CD8-positive, alpha-beta memory T cell (primary cell): ENCODE measurements around the gene MAGI2. TPM values are rescaled to one million over a fixed set of nuclear protein-coding genes. Genes with fewer than 3 reads are reported as not detected.

Experiments
- CTCF ChIA-PET: fragments of 350-600 bp; sonication (Branson Sonifier 250); formaldehyde crosslinking; loops from one replicate; lab custom pipeline; 2021; ENCODE audit warnings: antibody characterized with exemption; lab: Charles Lee
- POLR2A ChIA-PET: fragments of 350-600 bp; sonication (Branson Sonifier 250); formaldehyde crosslinking; loops from one replicate; lab custom pipeline; 2021; ENCODE audit warnings: antibody characterized with exemption; lab: Charles Lee
- DNase-seq, 5 donors: peaks; one replicate each; pipeline versions ENCODE4 v3.0.0 to v3.0.0-alpha.2; 2020 to 2022; ENCODE audit warnings: mixed read lengths in 1 of 5
- H3K27ac ChIP-seq: one replicate; pipeline ENCODE4 v1.7.0; 2013; ENCODE audit warnings: low read depth, mild to moderate bottlenecking, low read length, moderate library complexity
- H3K27me3 ChIP-seq: 2 replicates; pipeline ENCODE4 v1.7.0; 2013; ENCODE audit warnings: low read length, mild to moderate bottlenecking; ENCODE audit not compliant: insufficient read depth, poor library complexity, severe bottlenecking
- H3K36me3 ChIP-seq: 2 replicates; pipeline ENCODE4 v1.7.0; 2013; ENCODE audit warnings: mild to moderate bottlenecking, low read length, moderate library complexity; ENCODE audit not compliant: insufficient read depth
- H3K4me1 ChIP-seq: 2 replicates; pipeline ENCODE4 v1.7.0; 2013; ENCODE audit warnings: mild to moderate bottlenecking, low read length, moderate library complexity; ENCODE audit not compliant: insufficient read depth
- H3K4me3 ChIP-seq: 2 replicates; pipeline ENCODE4 v1.7.0; 2013; ENCODE audit warnings: mild to moderate bottlenecking, low read length
- H3K9me3 ChIP-seq: 2 replicates; pipeline ENCODE4 v1.7.0; 2013; ENCODE audit warnings: mild to moderate bottlenecking, low read length
- H3K27ac Mint-ChIP-seq, 8 donors: one replicate each; pipeline ENCODE4 v1.8.0; 2020 to 2021; ENCODE audit warnings: mixed read lengths in 8 of 8, mild to moderate bottlenecking in 6 of 8, inconsistent platforms in 3 of 8, moderate library complexity in 3 of 8
- H3K27me3 Mint-ChIP-seq, 2 donors: one replicate each; pipeline ENCODE4 v1.8.0; 2020 to 2021; ENCODE audit warnings: mixed read lengths in 2 of 2, mild to moderate bottlenecking in 1 of 2, moderate library complexity in 1 of 2
- H3K36me3 Mint-ChIP-seq, 3 donors: one replicate each; pipeline ENCODE4 v1.8.0; 2020 to 2021; ENCODE audit warnings: mixed read lengths in 3 of 3, inconsistent platforms in 1 of 3, mild to moderate bottlenecking in 1 of 3
- H3K4me1 Mint-ChIP-seq, 3 donors: one replicate each; pipeline ENCODE4 v1.8.0; 2020 to 2021; ENCODE audit warnings: mixed read lengths in 3 of 3, inconsistent platforms in 1 of 3, mild to moderate bottlenecking in 1 of 3
- H3K4me3 Mint-ChIP-seq, 7 donors: one replicate each; pipeline ENCODE4 v1.8.0; 2020 to 2021; ENCODE audit warnings: mixed read lengths in 7 of 7, mild to moderate bottlenecking in 6 of 7, moderate library complexity in 4 of 7, inconsistent platforms in 2 of 7
- H3K9me3 Mint-ChIP-seq, 5 donors: one replicate each; pipeline ENCODE4 v1.8.0; 2020 to 2022; ENCODE audit warnings: mixed read lengths in 5 of 5, mild to moderate bottlenecking in 3 of 5, moderate library complexity in 2 of 5, inconsistent platforms in 1 of 5
- polyA plus RNA-seq: library from polyadenylated mRNA; unstranded; fragments of 300-500 nt; fragmentation: Illumina TruSeq; gene quantifications from one replicate; pipeline ENCODE4 v1.2.3, GENCODE V29; 2021
- total RNA-seq, 2 experiments: library from RNA; stranded (reverse); gene quantifications; one replicate each; pipeline ENCODE4 v1.2.3, GENCODE V29; 2021

MAGI2 gene
- total and polyA plus RNA-seq, 3 experiments from 2014 or later, result 0.26 to 0.33 TPM; not detected in 1

GRCh38 chr7:79353720-79354468, 99.6 kb downstream of the MAGI2 start:
- CTCF ChIA-PET, result no interaction called here
- Histone ChIP-seq H3K27me3 (no peaks in the 10 kb centered on the region), H3K9me3 (no peaks in the 10 kb centered on the region), H3K4me1 (no peaks in the 10 kb centered on the region), H3K4me3 (no peak overlapping the region), H3K36me3 (no peaks in the 10 kb centered on the region), H3K27ac (no peak overlapping the region)
- Mint-ChIP-seq H3K36me3 (no peaks in the 10 kb centered on the region), H3K27me3 (no peaks in the 10 kb centered on the region), H3K4me3 (no peak overlapping the region), H3K4me1 (no peaks in the 10 kb centered on the region), H3K27ac (no peak overlapping the region), H3K9me3 (peaks cover 0 to 31% (median 3%) of the 10 kb centered on the region in 5 donors)
- POLR2A ChIA-PET, result no interaction called here
- no peak for DNase-seq

DNA sequence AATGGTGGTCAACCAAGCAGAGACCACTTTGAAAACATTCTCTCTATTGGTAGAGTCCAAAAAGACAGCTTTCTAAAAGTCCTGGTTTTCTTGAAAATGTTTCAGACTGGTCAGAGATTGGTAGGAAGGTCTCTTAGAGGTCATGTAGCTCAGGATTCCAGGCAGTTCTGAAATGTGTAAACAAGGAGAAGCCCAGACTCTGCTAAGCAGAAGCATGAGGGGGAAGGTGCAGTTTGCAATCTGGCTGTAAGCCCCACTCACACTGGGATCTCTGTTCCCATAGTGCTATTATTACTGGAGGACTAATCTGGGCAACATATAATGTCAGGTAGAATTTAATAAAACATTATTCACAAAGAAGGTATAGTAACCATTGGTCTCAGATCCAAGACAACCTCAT, 101.1 kb downstream of the MAGI2 start:
- H3K27ac Mint-ChIP-seq, result no peak overlapping the region
- no peaks in the 10 kb centered on the region for H3K4me1 ChIP-seq
- H3K4me3 ChIP-seq, result no peak overlapping the region
- CTCF ChIA-PET, result no interaction called here
- H3K27me3 Mint-ChIP-seq, result no peaks in the 10 kb centered on the region
- H3K4me3 Mint-ChIP-seq, result no peak overlapping the region
- H3K9me3 ChIP-seq, result no peaks in the 10 kb centered on the region
- H3K9me3 Mint-ChIP-seq, result peaks cover 0 to 33% (median 5%) of the 10 kb centered on the region in 5 donors
- POLR2A ChIA-PET, result no interaction called here
- no peak overlapping the region for H3K27ac ChIP-seq
- no peaks in the 10 kb centered on the region for H3K36me3 ChIP-seq
- H3K36me3 Mint-ChIP-seq, result no peaks in the 10 kb centered on the region
- DNase-seq, result no peak
- H3K4me1 Mint-ChIP-seq, result no peaks in the 10 kb centered on the region
- no peaks in the 10 kb centered on the region for H3K27me3 ChIP-seq

DNA sequence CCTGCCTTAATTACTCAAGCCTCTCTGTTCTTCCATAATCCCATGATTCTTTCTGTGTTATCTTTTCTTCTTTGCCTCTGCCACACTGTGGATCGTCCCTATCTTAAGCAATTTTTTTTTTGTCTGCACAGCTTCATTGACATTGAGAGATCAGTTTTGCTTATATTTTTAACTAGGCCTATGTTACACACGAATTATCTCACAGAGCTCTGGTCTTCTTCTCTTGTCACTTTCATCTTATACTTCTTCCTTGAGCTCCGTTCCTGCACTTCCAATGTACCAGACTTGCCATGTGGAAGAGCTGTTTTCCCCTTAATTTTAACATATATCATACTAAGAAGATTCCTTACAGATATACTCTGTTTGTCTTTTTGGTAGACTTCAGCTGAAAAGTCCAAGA, 106.1 kb downstream of the MAGI2 start:
- Histone ChIP-seq H3K9me3 (no peaks in the 10 kb centered on the region), H3K4me3 (no peak overlapping the region), H3K27me3 (no peaks in the 10 kb centered on the region), H3K36me3 (no peaks in the 10 kb centered on the region), H3K4me1 (no peaks in the 10 kb centered on the region), H3K27ac (no peak overlapping the region)
- H3K4me1 Mint-ChIP-seq, result no peaks in the 10 kb centered on the region
- no peak overlapping the region for H3K27ac Mint-ChIP-seq
- no peaks in the 10 kb centered on the region for H3K27me3 Mint-ChIP-seq
- POLR2A ChIA-PET, result no interaction called here
- CTCF ChIA-PET, result no interaction called here
- H3K9me3 Mint-ChIP-seq, result peaks cover 0 to 23% (median 5%) of the 10 kb centered on the region in 5 donors
- H3K36me3 Mint-ChIP-seq, result no peaks in the 10 kb centered on the region
- DNase-seq, result no peak
- no peak overlapping the region for H3K4me3 Mint-ChIP-seq

DNA sequence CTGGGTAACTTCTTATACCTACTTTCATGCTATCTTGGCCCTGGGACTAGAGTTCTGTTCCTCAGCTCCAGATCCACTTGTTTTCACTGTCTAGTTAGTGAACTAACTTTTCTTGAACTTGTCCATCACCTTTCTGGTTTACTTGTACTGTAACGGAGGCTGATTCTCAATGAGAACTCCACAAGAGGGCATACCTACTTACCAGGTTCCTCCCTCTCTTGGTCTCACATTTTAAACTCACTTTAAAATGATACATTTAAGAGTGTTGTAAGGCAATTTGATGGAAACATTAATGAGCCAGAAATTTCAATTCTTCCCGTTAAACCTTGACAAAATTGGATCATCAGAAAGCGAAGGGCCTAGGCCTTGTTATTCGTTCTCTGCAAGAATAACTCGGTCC, 111.6 kb downstream of the MAGI2 start:
- Histone ChIP-seq H3K4me3 (no peak overlapping the region), H3K36me3 (no peaks in the 10 kb centered on the region), H3K4me1 (no peaks in the 10 kb centered on the region), H3K9me3 (no peaks in the 10 kb centered on the region), H3K27me3 (no peaks in the 10 kb centered on the region), H3K27ac (no peak overlapping the region)
- no peak overlapping the region for H3K27ac Mint-ChIP-seq
- ChIA-PET POLR2A (no interaction called here), CTCF (no interaction called here)
- H3K4me3 Mint-ChIP-seq, result no peak overlapping the region
- no peaks in the 10 kb centered on the region for H3K27me3 Mint-ChIP-seq
- H3K36me3 Mint-ChIP-seq, result no peaks in the 10 kb centered on the region
- DNase-seq, result no peak
- peaks cover 2 to 25% (median 4%) of the 10 kb centered on the region in 5 donors for H3K9me3 Mint-ChIP-seq
- H3K4me1 Mint-ChIP-seq, result no peaks in the 10 kb centered on the region

- no peak for DNase-seq
- Mint-ChIP-seq H3K36me3 (no peaks in the 10 kb centered on the region), H3K9me3 (peaks cover 2 to 30% (median 4%) of the 10 kb centered on the region in 5 donors), H3K27me3 (no peaks in the 10 kb centered on the region), H3K27ac (no peak overlapping the region), H3K4me3 (no peak overlapping the region), H3K4me1 (no peaks in the 10 kb centered on the region)
- no peaks in the 10 kb centered on the region for H3K27me3 ChIP-seq
- no peaks in the 10 kb centered on the region for H3K9me3 ChIP-seq
- H3K27ac ChIP-seq, result no peak overlapping the region
- no peak overlapping the region for H3K4me3 ChIP-seq
- no peaks in the 10 kb centered on the region for H3K36me3 ChIP-seq
- ChIA-PET CTCF (no interaction called here), POLR2A (no interaction called here)
- H3K4me1 ChIP-seq, result no peaks in the 10 kb centered on the region
Observed at GRCh38 chr7:79340212-79340611, 113.3 kb downstream of the MAGI2 start.

GRCh38 chr7:79339208-79339925, 114.1 kb downstream of the MAGI2 start:
- CTCF ChIA-PET, result no interaction called here
- H3K4me3 ChIP-seq, result no peak overlapping the region
- no peaks in the 10 kb centered on the region for H3K9me3 ChIP-seq
- no peaks in the 10 kb centered on the region for H3K27me3 ChIP-seq
- H3K27ac ChIP-seq, result no peak overlapping the region
- H3K4me1 ChIP-seq, result no peaks in the 10 kb centered on the region
- no peaks in the 10 kb centered on the region for H3K36me3 Mint-ChIP-seq
- peaks cover 2 to 33% (median 4%) of the 10 kb centered on the region in 5 donors for H3K9me3 Mint-ChIP-seq
- H3K4me3 Mint-ChIP-seq, result no peak overlapping the region
- DNase-seq, result no peak
- H3K27ac Mint-ChIP-seq, result no peak overlapping the region
- no peaks in the 10 kb centered on the region for H3K4me1 Mint-ChIP-seq
- no peaks in the 10 kb centered on the region for H3K36me3 ChIP-seq
- POLR2A ChIA-PET, result no interaction called here
- no peaks in the 10 kb centered on the region for H3K27me3 Mint-ChIP-seq

GRCh38 chr7:79337717-79338116, 115.8 kb downstream of the MAGI2 start:
- DNase-seq, result no peak
- Mint-ChIP-seq H3K27me3 (no peaks in the 10 kb centered on the region), H3K27ac (no peak overlapping the region), H3K4me1 (no peaks in the 10 kb centered on the region), H3K9me3 (peaks cover 2 to 28% (median 3%) of the 10 kb centered on the region in 5 donors), H3K36me3 (no peaks in the 10 kb centered on the region), H3K4me3 (no peak overlapping the region)
- ChIA-PET POLR2A (no interaction called here), CTCF (no interaction called here)
- Histone ChIP-seq H3K27ac (no peak overlapping the region), H3K4me3 (no peak overlapping the region), H3K36me3 (no peaks in the 10 kb centered on the region), H3K27me3 (no peaks in the 10 kb centered on the region), H3K4me1 (no peaks in the 10 kb centered on the region), H3K9me3 (no peaks in the 10 kb centered on the region)

GRCh38 chr7:79334841-79335240, 118.6 kb downstream of the MAGI2 start:
- no peak for DNase-seq
- H3K27me3 ChIP-seq, result no peaks in the 10 kb centered on the region
- H3K4me1 ChIP-seq, result no peaks in the 10 kb centered on the region
- Mint-ChIP-seq H3K4me1 (no peaks in the 10 kb centered on the region), H3K27me3 (no peaks in the 10 kb centered on the region), H3K9me3 (peaks cover 0 to 17% (median 2%) of the 10 kb centered on the region in 5 donors), H3K4me3 (no peak overlapping the region), H3K36me3 (no peaks in the 10 kb centered on the region), H3K27ac (no peak overlapping the region)
- CTCF ChIA-PET, result no interaction called here
- H3K4me3 ChIP-seq, result no peak overlapping the region
- no peaks in the 10 kb centered on the region for H3K36me3 ChIP-seq
- H3K9me3 ChIP-seq, result no peaks in the 10 kb centered on the region
- POLR2A ChIA-PET, result no interaction called here
- no peak overlapping the region for H3K27ac ChIP-seq
